Fibroblast of lung (primary cell): ENCODE data around the gene NLGN1.

Source experiments
- EZH2 ChIP-seq: IDR thresholded peaks from 2 replicates; pipeline ENCODE4 v1.5.1; 2012; ENCODE audit warnings: low read length, control low read depth, mild to moderate bottlenecking; ENCODE audit errors: missing control alignments
- TF ChIP-seq, protein P1 (sequence below), 2 donors: IDR thresholded peaks in 1 of 2; conservative IDR thresholded peaks in 1 of 2; 1 replicate in 1 of 2; 2 replicates in 1 of 2; pipeline ENCODE4 v1.5.1; 2011 to 2012; ENCODE audit warnings: low read length in 2 of 2, control low read depth in 1 of 2, inconsistent platforms in 1 of 2, low read depth in 1 of 2, mild to moderate bottlenecking in 1 of 2

DNA sequence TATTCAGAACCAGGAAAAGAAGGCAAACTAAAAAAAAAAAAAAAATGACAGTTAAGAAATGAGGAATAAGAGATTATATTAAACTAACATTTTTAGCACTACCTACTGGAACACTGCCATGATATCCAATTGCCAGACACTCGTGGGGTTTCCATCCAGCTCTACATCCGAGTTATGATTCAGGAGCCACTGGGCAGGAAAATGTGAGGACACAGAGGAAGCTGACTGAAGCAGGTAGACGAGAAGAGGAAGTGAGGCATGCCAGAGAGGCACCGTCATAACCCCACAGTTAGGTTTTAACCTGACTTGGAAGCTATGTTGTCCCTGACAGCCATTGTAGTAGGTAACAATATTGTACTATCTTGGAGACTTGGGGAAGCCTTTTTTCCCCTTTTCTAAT is 495.0 kb downstream of the NLGN1 start:
- TF ChIP-seq, protein P1, sequence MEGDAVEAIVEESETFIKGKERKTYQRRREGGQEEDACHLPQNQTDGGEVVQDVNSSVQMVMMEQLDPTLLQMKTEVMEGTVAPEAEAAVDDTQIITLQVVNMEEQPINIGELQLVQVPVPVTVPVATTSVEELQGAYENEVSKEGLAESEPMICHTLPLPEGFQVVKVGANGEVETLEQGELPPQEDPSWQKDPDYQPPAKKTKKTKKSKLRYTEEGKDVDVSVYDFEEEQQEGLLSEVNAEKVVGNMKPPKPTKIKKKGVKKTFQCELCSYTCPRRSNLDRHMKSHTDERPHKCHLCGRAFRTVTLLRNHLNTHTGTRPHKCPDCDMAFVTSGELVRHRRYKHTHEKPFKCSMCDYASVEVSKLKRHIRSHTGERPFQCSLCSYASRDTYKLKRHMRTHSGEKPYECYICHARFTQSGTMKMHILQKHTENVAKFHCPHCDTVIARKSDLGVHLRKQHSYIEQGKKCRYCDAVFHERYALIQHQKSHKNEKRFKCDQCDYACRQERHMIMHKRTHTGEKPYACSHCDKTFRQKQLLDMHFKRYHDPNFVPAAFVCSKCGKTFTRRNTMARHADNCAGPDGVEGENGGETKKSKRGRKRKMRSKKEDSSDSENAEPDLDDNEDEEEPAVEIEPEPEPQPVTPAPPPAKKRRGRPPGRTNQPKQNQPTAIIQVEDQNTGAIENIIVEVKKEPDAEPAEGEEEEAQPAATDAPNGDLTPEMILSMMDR (conservative IDR thresholded peaks at IDR 0.05 in 1 of 2, IDR thresholded peaks at IDR 0.05 in 1 of 2; ENCODE audit: low read depth in 1 of 2, low read length in 2 of 2), result no peak
- TF ChIP-seq EZH2, result no peak
